Forelimb muscle (tissue), 1 donor: ENCODE results near the gene PGAM2. TPM values are rescaled to one million over a fixed set of nuclear protein-coding genes. Genes with fewer than 3 reads are reported as not detected.
A peak's percentile ranks its signal among the peaks of the same experiment; 100 is the strongest.
"Not testable (repeated sequence)": the region's sequence is repeated elsewhere in the genome, so short reads cannot be mapped to it uniquely, and the experiment has no call there.

Source experiments
- DNase-seq: peaks from one replicate; pipeline ENCODE4 v3.0.0-alpha.2; 2013; ENCODE audit warnings: low read depth
- polyA plus RNA-seq: library from polyadenylated mRNA; unstranded; fragments of 120-200 nt; gene quantifications from one replicate; pipeline ENCODE4 v1.2.1, GENCODE V29; 2013; ENCODE audit not compliant: insufficient read length

Gene PGAM2
- polyA plus RNA-seq, 1 donor: 366 TPM

DNA sequence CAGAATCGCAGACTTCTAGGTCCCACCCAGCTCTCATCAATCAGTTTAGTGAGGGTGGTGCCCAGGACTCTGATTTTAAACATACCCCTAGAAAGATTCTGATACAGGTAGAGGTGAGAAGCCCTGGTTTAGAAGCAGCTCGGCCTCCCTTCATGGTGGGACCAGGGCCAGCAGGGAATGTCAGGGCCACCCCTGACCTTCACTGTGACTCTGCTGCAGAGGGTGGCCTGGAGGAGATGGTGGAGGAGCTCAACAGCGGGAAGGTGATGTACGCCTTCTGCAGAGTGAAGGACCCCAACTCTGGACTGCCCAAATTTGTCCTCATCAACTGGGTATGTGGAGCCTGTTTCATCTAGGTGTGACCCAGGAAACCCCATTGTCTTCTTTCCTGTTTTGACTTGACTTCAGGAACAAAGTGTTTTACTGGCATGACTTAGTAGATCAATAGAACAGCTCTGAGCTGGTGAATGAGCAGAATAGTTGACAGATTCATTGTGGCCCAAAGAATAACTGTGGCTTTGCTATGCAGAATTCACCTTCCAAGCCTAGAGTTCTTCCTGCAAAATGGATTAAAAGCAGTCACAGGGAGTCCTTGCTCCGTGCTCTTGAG, 13.7 kb downstream of the PGAM2 start:
- no peak for DNase-seq

DNA sequence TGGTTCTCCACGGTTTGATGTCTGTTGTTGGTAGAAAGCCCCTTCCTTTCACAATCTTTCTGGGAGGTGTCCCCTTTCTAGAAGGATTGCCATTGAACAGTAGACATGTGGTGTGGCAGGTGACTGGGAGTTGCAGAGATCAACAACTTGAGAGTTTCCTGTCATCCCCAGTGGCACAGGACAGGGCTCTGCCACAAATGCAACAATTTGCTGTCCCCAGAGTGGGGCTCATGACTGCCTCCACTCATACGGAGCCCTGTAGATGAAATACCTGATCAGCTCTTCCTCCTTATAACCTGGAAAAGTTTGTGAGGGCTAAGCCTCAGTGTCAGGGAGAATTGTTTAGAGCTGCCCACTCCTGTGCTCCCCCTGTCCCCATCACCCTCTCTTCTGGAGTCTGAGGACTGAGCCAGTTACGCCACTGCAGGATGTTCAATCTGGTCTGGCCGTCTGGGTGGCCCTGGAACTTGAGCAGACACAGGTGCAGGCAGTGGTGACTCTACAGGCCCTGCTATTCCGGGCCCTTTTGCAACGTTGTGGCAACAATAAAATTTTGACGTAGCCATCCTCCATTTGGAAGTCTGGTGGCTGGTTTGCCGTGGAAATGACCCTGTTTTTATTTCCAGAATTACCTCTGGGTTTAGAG, 14.3 kb downstream of the PGAM2 start:
- DNase-seq: no peak

DNA sequence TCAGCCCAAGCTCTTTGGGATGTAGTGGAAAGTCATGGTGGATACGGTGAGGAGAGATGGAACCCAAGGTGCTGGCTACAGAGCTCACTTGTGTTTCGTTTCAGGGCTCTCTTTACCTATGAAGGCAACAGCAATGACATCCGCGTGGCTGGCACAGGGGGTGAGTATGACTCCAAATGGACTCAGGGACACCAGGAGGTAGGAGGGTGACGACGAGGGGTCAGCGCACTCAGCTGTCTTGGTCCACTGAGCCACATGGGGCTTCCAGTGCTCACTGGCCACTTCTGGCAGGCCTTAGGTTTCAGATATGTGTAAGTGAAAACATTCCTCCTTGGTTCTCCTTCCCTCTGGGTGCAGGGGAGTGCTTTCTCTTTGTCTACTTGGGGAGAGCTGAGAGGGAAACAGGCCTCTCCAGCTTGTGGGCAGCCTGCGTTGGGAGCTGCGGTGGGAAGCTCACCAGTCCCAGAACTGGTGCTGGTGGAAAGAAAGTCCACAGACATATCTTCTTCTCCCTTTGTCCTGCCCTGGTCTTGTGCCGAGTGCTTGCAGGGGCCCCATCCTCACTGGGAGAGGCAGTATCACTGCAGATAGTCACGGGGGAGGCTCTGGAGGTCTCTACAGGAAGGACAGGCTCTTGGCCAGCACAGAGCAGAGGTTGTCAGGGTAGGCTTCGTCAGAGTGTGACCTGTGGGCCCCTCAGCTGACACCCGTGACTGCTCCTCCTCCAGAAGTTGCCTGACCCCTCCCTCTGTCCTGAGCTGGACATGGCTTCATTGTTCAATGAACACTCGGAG, 15.0 kb downstream of the PGAM2 start:
- DNase-seq: no peak

DNA sequence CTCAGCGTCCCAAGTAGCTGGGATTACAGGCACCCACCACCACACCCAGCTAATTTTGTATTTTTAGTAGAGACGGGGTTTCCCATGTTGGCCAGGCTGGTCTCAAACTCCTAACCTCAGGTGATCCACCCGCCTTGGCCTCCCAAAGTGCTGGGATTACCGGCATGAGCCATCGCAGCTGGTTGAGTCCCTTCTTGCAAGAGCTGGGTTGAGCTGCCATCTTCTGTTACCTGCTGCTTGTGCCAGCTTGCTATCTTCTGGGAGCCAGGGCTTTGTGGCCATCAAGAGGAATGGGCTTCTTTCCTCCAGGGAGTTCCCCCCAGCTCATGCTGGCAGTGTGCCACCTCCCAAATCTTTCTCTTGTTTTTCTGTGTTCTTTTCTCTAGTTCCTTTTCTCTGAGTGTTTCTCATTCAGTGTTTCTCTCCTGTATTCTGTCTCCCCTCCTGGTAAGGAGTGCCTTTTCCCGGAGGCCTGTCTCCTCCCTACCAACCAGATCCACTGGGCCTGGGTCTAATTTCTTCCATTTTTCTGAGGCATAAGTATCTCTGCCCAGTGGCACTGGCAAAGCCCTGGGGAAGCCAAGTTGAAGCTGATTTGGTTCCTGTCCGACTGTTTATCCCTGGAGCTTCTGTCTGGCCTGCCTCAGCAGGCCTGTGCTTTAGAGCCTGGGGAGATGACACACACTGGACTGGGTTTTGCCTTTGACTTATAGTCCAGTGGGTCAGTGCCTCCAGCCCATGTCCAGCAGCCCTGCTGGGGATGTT, 17.2 kb downstream of the PGAM2 start:
- no peak for DNase-seq

DNA sequence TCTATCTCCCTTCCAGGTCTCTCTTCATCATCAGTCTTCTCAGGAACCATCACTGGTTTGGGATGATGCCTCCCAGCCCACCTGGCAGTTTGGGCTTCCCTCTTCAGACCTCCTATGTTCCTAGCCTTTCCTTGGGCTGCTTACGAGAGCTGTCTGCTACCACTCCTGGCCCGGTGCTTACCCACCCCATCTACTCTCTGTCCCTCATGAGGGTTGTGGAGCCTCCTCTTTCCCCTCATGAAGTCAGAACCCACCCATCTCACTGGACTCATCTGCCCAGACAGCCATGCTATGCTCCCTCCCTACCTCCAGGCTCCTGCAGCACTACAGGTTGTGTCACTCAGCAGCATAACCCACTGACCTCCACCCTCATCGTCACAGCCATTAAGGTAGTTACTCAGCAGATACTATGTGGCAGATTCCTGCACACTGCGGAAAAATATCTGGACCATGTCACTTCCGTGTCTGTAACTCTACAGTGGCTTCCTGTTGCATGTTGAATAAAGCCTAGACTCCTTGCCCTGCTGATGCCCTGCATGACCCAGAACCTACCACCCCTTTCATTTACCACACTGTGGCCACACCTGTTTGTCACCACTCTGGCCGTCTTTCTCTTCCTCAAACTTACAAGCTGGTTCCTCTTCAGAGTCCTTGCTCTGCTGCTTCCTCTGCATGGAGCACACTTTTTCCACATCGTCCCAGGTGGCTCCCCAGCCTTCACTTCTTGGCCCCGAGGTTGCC, 18.9 kb downstream of the PGAM2 start:
- DNase-seq: no peak

DNA sequence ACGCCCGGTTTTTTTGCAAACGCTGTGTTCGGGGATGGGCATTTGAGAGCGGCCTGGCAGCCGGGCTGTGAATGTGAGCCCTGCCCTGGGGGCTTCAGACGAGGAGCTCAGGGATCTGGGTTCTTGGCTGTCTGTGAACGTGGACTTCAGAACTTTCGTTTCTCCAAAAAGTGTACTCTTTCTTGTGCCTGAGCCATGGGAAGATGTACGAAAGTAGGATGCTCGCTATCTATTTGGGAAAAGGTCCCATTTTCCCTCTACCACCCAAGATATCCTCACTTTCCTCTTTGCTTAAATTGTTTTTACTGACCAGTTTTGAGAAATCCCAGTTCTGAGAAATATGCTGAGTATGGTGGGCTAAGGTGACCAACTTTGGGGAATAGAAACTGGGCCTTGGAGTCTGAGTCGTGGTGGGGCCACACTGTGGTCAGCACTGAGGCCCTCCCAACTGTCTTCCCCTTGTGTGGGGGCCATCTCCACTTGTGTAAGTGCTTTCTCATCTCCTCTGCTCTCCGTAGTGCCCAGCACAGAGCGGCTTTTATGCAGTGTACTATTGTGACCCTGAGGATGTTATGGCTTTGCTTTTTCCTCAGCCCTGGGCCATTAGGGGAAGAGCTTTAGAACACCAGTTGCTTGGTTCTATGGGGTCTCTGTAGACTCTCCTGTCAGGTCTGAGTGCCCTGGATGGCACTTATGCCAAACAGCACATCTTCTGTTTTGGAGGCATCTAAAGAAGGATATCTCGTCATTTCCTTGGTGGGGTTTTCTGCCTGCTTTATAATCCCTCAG, 19.9 kb downstream of the PGAM2 start:
- no peak for DNase-seq

DNA sequence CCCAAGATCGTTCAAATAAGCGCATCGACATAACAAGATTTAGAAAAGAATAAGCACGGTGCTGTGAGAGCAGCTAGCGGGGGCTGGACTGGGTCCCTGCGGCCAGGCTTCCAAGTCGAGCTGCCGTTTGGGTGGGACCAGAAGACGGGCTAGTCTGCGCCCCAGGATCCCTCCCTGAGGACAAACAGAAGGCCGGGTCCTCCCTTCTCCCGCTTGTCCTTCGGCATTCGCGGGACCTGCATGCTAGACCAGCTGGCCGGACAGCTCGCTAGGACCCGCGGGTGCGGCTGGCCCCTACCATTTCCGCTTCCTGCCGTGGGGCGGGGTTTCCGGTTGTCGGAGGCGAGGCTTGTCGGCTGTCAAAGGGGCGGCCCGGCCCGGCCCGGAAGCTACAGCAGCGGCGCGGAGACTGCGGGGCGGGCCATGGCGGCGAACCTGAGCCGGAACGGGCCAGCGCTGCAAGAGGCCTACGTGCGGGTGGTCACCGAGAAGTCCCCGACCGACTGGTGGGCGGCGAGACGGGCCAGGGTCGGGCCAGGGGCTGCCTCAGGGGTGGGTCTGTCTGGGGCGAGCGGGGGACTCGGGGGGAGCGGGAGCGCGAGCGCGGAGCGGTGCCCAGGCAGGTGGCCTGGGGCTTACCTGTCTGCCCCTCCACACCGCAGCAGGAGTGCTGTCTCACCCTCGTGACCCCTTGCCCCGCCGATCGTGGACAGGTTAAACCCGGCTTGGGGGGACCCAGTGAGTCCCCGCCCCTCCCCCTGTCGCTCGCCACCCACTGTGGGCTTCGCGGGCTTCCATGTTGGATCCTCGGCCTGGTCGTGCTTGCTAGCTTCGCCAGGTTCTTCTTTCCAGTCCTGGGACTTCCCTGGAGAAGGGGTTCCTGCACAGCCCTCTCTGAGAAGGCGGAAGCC, 20.8 kb downstream of the PGAM2 start, which contains the start of gene DBNL:
Gene DBNL, plus strand, starts transcription at position 388 of the 911 bp plus-strand sequence. Its CDS starts 36 bp downstream, at position 424.
- DNase-seq: peak; percentile 66

DNA sequence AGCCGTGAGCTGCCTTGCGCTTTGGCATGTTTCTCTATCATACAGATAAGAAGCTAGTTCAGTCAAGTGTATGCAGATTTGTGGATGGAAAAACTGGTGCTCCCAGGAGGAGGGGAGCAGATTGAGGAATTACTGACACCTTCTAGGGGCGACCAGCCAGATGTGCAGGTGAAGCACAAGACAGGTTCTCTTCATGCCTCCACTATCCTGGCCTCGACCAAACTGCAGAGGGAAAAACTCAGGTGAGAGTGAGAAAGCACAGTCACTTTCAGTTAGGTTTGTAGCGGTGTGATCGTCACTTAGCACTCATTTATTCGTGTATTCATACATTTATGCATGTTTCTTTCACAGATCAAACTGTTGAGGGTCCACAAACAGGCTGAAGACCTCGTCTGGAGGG, 21.5 kb downstream of the PGAM2 start:
- DNase-seq: no peak

DNA sequence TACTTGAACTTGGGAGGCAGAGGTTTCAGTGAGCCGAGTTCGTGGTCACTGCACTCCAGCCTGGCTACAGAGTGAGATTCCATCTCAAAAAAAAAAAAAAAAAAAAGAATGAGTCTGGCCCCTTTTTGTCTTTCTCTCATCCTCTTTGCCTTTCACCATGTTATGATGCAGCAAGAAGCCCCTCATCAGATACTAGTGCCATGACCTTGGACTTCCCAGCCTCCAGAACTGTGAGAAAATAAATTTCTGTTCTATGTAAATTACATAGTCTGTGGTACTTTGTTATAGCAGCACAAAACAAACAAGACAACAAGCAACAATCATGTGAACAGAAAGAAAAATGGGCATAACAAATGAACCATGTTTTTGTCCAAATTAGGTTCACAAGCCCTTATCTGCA, 23.1 kb downstream of the PGAM2 start:
- no peak for DNase-seq

DNA sequence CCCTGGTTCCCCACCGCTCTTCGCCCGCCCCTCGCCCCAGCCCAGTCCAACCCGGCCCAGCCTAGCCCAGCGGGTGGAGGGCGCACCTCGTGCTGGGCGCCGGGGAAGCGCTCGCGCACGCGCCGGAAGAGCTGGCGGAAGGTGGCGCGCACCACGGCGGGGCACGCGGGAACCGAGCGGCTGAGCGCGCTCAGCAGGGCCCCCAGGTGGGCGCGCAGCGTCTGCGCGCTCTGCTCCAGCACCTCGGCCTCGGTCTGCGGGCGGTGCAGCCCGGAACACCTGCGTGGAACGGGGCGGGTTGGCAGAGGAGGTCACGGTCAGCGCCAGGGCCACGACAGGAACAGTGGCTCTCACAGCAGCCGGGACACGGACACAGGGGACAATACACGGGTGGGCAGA, 24.9 kb downstream of the PGAM2 start:
- not testable (repeated sequence) for DNase-seq

DNA sequence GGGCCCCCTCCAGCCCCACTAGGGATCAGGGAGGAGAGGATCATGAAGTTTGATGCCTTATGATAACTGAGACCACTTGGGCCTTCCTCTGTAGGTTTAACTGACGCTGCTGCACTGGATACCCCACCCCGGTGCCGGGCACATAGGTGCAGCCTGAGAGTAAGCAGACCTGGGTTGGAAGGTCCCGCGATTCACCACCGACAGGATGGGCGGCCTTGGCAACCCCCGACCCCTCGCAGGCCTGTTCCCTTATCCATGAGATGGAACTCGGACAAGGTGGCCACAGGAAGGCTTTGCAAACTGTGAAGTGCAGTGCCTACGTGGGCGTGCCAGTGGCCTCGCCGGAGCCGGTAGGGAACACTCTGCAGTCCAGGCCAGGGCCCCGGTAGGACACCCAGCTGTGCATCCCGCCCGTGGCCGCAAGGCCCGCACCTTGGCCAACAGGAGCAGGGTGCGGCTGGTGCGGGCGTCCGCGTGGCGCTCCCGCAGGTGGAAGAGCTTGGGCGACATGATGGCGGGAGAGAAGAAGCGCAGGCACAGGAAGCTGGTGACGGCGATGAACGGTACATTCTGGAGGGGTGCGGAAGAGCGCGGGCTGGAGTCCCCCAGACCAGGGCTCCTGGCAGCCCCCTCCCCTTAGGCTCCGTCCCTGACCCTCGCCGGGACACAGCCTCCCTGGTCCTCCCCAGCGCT, 25.4 kb downstream of the PGAM2 start:
- not testable (repeated sequence) for DNase-seq

DNA sequence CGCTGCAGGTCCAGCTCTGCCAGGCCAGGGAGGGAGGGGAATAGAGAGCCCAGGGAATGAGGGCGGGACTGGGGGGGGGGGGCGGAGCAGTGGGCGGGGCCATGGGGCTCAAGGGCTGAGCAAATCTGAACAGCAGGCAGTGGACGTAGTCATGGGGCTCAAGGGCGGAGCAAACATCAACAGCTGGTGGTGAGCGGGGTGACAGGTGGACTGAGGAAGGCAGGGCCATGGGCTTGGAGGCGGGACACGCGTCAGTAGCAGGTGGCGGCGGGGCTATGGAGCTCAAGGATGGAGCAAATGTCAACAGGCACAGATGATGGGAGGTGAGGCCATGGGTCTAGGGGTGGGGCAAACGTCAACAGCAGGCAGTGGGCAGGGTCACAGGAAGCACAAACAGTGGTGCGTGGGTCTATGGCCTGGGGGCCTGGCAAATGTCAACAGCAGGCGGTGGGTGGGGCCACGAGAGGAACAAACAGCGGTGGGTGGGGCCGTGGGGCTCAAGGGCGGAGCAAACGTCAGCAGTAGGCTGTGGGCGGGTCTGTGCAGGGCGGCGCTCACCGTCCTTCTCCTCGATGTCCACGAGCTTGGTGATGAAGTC, 26.3 kb downstream of the PGAM2 start:
- DNase-seq: not testable (repeated sequence)

DNA sequence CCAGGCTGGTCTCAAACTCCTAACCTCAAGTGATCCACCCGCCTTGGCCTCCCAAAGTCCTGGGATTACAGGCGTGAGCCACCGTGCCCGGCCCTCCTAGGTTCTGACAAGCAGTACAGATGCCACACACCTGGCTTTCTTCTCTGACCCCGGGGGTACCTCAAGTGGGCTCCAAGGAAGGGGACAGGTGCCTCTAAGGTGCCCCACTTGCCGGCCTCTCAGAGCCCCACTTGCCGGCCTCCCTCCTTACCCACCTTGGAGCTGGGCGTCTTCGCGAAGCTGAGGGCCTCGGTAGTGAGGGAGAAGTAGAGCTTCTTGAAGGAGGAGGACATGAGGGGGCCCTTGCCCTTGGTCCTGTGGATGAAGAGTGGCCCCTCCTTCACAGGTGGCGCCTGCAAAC, 26.8 kb downstream of the PGAM2 start:
- not testable (repeated sequence) for DNase-seq

DNA sequence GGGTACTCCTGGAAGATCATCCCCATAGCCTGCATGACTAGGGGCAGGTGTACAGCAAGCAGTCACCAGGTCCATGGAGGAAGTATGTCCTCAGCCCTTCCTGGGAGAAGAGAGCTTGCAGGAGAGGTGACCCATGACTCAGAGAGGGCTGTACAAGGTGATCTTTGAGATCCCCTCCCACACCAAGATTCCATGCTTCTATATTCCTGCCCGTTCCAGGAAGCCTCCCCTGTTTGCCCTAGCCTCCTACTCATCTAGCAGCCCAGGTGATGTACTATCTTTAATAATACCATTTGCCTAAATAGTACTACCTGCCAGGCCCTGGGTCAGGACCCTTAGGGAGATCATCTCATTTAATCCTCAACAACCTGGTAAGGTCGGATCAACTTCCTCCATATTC, 27.4 kb downstream of the PGAM2 start:
- DNase-seq: not testable (repeated sequence)

DNA sequence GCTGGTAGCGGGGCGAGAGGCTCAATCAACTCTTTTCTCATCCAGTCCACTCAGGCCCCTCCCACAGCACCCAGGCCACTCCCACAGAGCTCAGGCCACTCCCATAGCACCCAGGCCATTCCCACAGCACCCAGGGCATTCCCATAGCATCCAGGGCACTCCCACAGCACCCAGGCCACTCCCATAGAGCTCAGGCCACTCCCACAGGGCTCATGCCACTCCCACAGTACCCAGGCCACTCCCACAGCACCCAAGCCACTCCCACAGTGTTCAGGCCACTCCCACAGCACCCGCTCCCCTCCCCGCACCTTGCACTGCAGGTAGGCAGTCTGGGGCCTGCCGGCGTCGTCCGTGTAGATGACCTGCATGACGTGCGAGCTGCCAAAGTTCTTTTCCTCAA, 29.0 kb downstream of the PGAM2 start:
- DNase-seq: not testable (repeated sequence)

DNA sequence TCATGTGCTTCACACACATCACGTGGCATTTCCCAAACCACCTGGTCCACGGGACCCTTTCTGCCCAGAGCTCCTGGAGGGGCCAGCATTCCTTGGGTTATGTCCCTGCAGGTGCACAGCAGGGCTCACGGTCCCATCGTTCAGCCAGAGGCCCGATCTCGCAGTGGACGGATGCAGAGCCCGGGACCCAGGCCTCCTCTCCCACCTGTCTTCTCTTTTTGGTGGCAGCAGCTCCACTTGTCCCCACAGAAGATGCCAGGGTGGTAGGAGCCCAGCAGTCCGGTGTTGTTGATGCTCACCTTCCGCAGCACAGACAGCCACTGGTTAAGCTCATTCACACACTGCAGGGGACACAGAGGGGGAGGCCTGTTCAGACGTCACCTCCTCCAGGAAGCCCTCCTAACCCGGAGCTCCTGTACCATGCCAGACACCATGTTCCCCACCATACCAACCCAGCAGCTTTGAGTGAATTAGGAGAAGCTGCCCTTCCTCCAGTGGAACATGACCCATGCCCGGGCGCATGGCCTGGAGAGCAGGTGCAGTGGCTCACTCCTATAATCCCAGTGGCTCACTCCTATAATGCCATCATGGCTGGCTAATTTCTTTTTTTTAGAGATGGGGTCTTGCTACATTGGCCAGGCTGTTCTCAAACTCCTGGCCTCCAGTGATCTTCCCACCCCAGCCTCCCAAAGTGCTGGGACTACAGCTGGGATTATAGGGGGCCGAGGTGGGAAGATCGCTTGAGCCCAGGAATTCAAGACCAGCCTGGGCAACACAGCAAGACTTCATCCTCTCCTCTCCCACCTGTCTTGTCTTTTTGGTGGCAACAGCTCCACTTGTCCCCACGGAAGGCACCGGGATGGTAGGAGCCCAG, 31.2 kb downstream of the PGAM2 start:
- DNase-seq: not testable (repeated sequence)

DNA sequence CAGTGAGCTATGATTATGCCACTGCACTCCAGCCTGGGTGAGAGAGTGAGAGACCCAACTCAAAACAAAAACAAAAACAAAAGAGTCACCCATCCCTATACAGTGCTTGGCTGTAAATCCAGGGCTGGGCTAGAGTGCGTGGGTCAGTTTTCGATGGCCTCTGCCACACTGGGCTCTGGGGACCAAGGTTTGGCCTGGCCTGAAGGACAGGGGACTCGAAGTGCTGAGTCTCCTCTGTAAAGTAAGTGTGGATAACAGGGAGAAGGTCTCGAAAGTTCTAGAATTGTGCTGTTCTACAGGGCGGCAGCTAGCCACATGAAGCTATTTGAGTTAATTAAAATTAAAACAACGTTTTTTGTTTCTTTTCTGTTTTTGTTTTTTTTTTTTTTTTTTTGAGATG, 33.3 kb downstream of the PGAM2 start:
- not testable (repeated sequence) for DNase-seq
